Fibroblast of lung (primary cell): ENCODE measurements around the gene PTPN5. TPM values are rescaled to one million over a fixed set of nuclear protein-coding genes. Genes with fewer than 3 reads are reported as not detected.

Experiments
- DNase-seq, 2 donors: peaks; one replicate each; pipeline versions ENCODE4 v3.0.0 to v3.0.0-alpha.2; 2010; ENCODE audit warnings: low read depth in 2 of 2
- H2AFZ ChIP-seq: 2 replicates; pipeline ENCODE4 v1.5.1; 2012; ENCODE audit warnings: low read length, control low read depth, inconsistent platforms
- H3K27ac ChIP-seq: 2 replicates; pipeline ENCODE4 v1.5.1; 2011; ENCODE audit warnings: low read length, control low read depth; ENCODE audit not compliant: insufficient read depth
- H3K27me3 ChIP-seq: 2 replicates; pipeline ENCODE4 v1.5.1; 2011; ENCODE audit warnings: mild to moderate bottlenecking, low read length; ENCODE audit not compliant: control insufficient read depth, insufficient read depth
- H3K36me3 ChIP-seq: 2 replicates; pipeline ENCODE4 v1.5.1; 2011; ENCODE audit warnings: low read length; ENCODE audit not compliant: control insufficient read depth, insufficient read depth
- H3K4me1 ChIP-seq: 2 replicates; pipeline ENCODE4 v1.5.1; 2011; ENCODE audit warnings: low read length; ENCODE audit not compliant: control insufficient read depth, insufficient read depth; ENCODE audit errors: extremely low read depth
- H3K4me2 ChIP-seq: 2 replicates; pipeline ENCODE4 v1.5.1; 2011; ENCODE audit warnings: low read length, control low read depth; ENCODE audit not compliant: insufficient read depth; ENCODE audit errors: extremely low read depth
- H3K4me3 ChIP-seq, 4 experiments: fragments of 200-600 bp in 1 of 4; sonication (generic) in 1 of 4; replicated peaks in 1 of 4; 2 replicates each; pipeline ENCODE4 v1.5.1; 2011 to 2016; ENCODE audit warnings: low read length in 4 of 4, low read depth in 3 of 4, mild to moderate bottlenecking in 3 of 4, control low read depth in 2 of 4, inconsistent platforms in 1 of 4, mixed read lengths in 1 of 4; ENCODE audit not compliant: insufficient read depth in 1 of 4; ENCODE audit errors: control extremely low read depth in 1 of 4
- H3K79me2 ChIP-seq: 2 replicates; pipeline ENCODE4 v1.5.1; 2012; ENCODE audit warnings: mild to moderate bottlenecking, low read length, inconsistent platforms; ENCODE audit not compliant: control insufficient read depth, insufficient read depth
- H3K9ac ChIP-seq: 2 replicates; pipeline ENCODE4 v1.5.1; 2011; ENCODE audit warnings: mild to moderate bottlenecking, low read length, control low read depth; ENCODE audit not compliant: insufficient read depth
- H3K9me3 ChIP-seq: 2 replicates; pipeline ENCODE4 v1.5.1; 2012; ENCODE audit warnings: low read depth, low read length; ENCODE audit not compliant: control insufficient read depth, insufficient read depth
- H4K20me1 ChIP-seq: 2 replicates; pipeline ENCODE4 v1.5.1; 2011; ENCODE audit warnings: low read length; ENCODE audit not compliant: control insufficient read depth, insufficient read depth; ENCODE audit errors: extremely low read depth
- EZH2 ChIP-seq: IDR thresholded peaks from 2 replicates; pipeline ENCODE4 v1.5.1; 2012; ENCODE audit warnings: low read length, control low read depth, mild to moderate bottlenecking; ENCODE audit errors: missing control alignments
- polyA plus RNA-seq, 2 donors: library from polyadenylated mRNA; depleted of rRNA in 1 of 2; stranded (reverse) in 1 of 2; unstranded in 1 of 2; fragments of >200 nt; gene quantifications; 2 replicates each; pipeline ENCODE4 v1.2.1, GENCODE V29; 2011 to 2012; ENCODE audit warnings: missing spikeins in 1 of 2
- total RNA-seq: library from RNA; depleted of rRNA; stranded (reverse); fragments of >200 nt; gene quantifications from 2 replicates; pipeline ENCODE4 v1.2.1, GENCODE V29; 2014
- TF ChIP-seq, protein P1 (sequence below), 2 donors: IDR thresholded peaks in 1 of 2; conservative IDR thresholded peaks in 1 of 2; 1 replicate in 1 of 2; 2 replicates in 1 of 2; pipeline ENCODE4 v1.5.1; 2011 to 2012; ENCODE audit warnings: low read length in 2 of 2, control low read depth in 1 of 2, inconsistent platforms in 1 of 2, low read depth in 1 of 2, mild to moderate bottlenecking in 1 of 2

PTPN5 gene
- total and polyA plus RNA-seq, 2 donors (not counting 1 experiment from before 2014, with no cell fraction given), result not detected

DNA sequence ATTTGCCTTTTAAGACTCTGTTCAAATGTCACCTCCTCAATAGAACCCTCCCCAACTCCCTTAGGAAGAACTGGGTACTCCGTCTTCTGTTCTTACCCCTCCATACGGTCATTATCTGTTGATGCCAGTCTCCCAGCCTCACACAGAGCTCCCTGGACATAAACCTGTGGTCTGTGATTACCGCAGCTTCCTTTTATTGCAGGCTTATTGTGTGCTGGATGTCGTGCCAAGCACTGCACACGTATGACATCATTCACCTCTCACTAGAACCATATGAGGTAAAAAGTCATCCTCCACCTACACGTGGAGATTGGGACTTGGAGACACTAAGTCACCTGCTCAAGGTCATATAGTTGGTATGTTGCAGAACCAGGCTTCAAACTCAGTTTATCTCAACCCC lies 15.3 kb downstream of the PTPN5 start:
- H3K9me3 ChIP-seq, result no peaks in the 10 kb centered on the region
- H3K4me2 ChIP-seq, result no peak overlapping the region
- H3K27ac ChIP-seq, result no peak overlapping the region
- H2AFZ ChIP-seq, result no peak overlapping the region
- H3K79me2 ChIP-seq, result no peaks in the 10 kb centered on the region
- TF ChIP-seq, protein P1, sequence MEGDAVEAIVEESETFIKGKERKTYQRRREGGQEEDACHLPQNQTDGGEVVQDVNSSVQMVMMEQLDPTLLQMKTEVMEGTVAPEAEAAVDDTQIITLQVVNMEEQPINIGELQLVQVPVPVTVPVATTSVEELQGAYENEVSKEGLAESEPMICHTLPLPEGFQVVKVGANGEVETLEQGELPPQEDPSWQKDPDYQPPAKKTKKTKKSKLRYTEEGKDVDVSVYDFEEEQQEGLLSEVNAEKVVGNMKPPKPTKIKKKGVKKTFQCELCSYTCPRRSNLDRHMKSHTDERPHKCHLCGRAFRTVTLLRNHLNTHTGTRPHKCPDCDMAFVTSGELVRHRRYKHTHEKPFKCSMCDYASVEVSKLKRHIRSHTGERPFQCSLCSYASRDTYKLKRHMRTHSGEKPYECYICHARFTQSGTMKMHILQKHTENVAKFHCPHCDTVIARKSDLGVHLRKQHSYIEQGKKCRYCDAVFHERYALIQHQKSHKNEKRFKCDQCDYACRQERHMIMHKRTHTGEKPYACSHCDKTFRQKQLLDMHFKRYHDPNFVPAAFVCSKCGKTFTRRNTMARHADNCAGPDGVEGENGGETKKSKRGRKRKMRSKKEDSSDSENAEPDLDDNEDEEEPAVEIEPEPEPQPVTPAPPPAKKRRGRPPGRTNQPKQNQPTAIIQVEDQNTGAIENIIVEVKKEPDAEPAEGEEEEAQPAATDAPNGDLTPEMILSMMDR (conservative IDR thresholded peaks at IDR 0.05 in 1 of 2, IDR thresholded peaks at IDR 0.05 in 1 of 2; ENCODE audit: low read depth in 1 of 2, low read length in 2 of 2), result no peak
- no peak for TF ChIP-seq EZH2
- no peak overlapping the region for H3K9ac ChIP-seq
- H3K4me3 ChIP-seq, result no peak overlapping the region
- no peak for DNase-seq
- H4K20me1 ChIP-seq, result no peaks in the 10 kb centered on the region
- peaks cover 11% of the 10 kb centered on the region for H3K27me3 ChIP-seq
- H3K4me1 ChIP-seq, result no peaks in the 10 kb centered on the region
- no peaks in the 10 kb centered on the region for H3K36me3 ChIP-seq

GRCh38 chr11:18775492-18776292 lies 15.9 kb downstream of the PTPN5 start:
- H3K4me3 ChIP-seq, result no peak overlapping the region
- no peaks in the 10 kb centered on the region for H3K4me1 ChIP-seq
- no peaks in the 10 kb centered on the region for H4K20me1 ChIP-seq
- H3K9me3 ChIP-seq, result no peaks in the 10 kb centered on the region
- peak in 1 of 2 donors; percentile 65 for DNase-seq
- H3K27me3 ChIP-seq, result peaks cover 11% of the 10 kb centered on the region
- H3K79me2 ChIP-seq, result no peaks in the 10 kb centered on the region
- no peaks in the 10 kb centered on the region for H3K36me3 ChIP-seq
- no peak overlapping the region for H2AFZ ChIP-seq
- H3K4me2 ChIP-seq, result no peak overlapping the region
- no peak overlapping the region for H3K9ac ChIP-seq
- TF ChIP-seq, protein P1 (conservative IDR thresholded peaks at IDR 0.05 in 1 of 2, IDR thresholded peaks at IDR 0.05 in 1 of 2; ENCODE audit: low read depth in 1 of 2, low read length in 2 of 2), result peak; percentile 30 to 64
- no peak for TF ChIP-seq EZH2
- no peak overlapping the region for H3K27ac ChIP-seq

DNA sequence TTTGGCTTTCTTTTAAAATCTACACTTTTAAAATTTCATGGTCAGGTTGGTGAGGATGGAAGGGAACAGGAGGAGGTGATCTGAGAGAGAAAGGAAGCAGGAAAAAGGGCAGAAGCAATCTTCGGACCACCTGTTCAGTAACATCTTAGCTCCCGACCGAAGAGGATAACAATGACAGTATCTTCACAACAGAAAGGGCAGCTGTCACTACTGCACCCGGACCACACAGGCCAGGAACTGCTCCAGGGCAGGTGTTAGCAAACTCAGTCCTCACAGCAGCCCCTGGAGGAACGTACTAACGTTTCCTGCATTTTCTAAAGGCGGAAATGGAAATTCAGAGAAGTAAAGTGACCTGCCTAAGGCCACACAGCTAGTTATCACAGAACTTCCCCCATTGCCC lies 16.8 kb downstream of the PTPN5 start:
- no peak overlapping the region for H3K4me3 ChIP-seq
- H2AFZ ChIP-seq, result no peak overlapping the region
- H3K4me1 ChIP-seq, result no peaks in the 10 kb centered on the region
- no peaks in the 10 kb centered on the region for H4K20me1 ChIP-seq
- no peaks in the 10 kb centered on the region for H3K79me2 ChIP-seq
- TF ChIP-seq, protein P1 (conservative IDR thresholded peaks at IDR 0.05 in 1 of 2, IDR thresholded peaks at IDR 0.05 in 1 of 2; ENCODE audit: low read depth in 1 of 2, low read length in 2 of 2), result no peak
- no peak for TF ChIP-seq EZH2
- no peak for DNase-seq
- peaks cover 11% of the 10 kb centered on the region for H3K27me3 ChIP-seq
- no peak overlapping the region for H3K9ac ChIP-seq
- no peak overlapping the region for H3K4me2 ChIP-seq
- H3K36me3 ChIP-seq, result no peaks in the 10 kb centered on the region
- no peak overlapping the region for H3K27ac ChIP-seq
- no peaks in the 10 kb centered on the region for H3K9me3 ChIP-seq
